CD4-positive, CD25-positive, alpha-beta regulatory T cell (primary cell): Measurements from ENCODE around the gene RNF20. TPM values are rescaled to one million over a fixed set of nuclear protein-coding genes. Genes with fewer than 3 reads are reported as not detected.
"Not testable (repeated sequence)": the region's sequence is repeated elsewhere in the genome, so short reads cannot be mapped to it uniquely, and the experiment has no call there.

Experiments
- ATAC-seq, 2 donors: fragments of 150-1000 bp; cut with Tn5 transposase; one replicate each; pipeline ENCODE4 v1.10.0; 2021; ENCODE audit warnings: low read depth in 2 of 2, moderate number of reproducible peaks in 2 of 2, moderate library complexity in 1 of 2
- DNase-seq, 3 donors: peaks; one replicate each; pipeline versions ENCODE4 v3.0.0 to v3.0.0-alpha.2; 2012 to 2022; ENCODE audit warnings: mixed read lengths in 1 of 3
- H3K27ac ChIP-seq: one replicate; pipeline ENCODE4 v1.7.0; 2013; ENCODE audit warnings: mild to moderate bottlenecking, low read length; ENCODE audit not compliant: insufficient read depth, poor library complexity, severe bottlenecking
- H3K27me3 ChIP-seq: one replicate; pipeline ENCODE4 v1.7.0; 2013; ENCODE audit warnings: low read length; ENCODE audit not compliant: control insufficient read depth, insufficient read depth
- H3K36me3 ChIP-seq: one replicate; pipeline ENCODE4 v1.7.0; 2013; ENCODE audit warnings: mild to moderate bottlenecking, low read length, moderate library complexity; ENCODE audit not compliant: control insufficient read depth, insufficient read depth
- H3K4me1 ChIP-seq: 2 replicates; pipeline ENCODE4 v1.7.0; 2013; ENCODE audit warnings: mild to moderate bottlenecking, low read length; ENCODE audit not compliant: insufficient read depth, control insufficient read depth, poor library complexity, severe bottlenecking
- H3K4me3 ChIP-seq: one replicate; pipeline ENCODE4 v1.7.0; 2013; ENCODE audit warnings: low read depth, mild to moderate bottlenecking, low read length, moderate library complexity
- H3K9me3 ChIP-seq, 2 experiments: 1 replicate in 1 of 2; 2 replicates in 1 of 2; pipeline ENCODE4 v1.7.0; 2013; ENCODE audit warnings: low read length in 2 of 2, mild to moderate bottlenecking in 1 of 2, moderate library complexity in 1 of 2; ENCODE audit not compliant: control insufficient read depth in 2 of 2
- H3K27ac Mint-ChIP-seq, 3 donors: one replicate each; pipeline ENCODE4 v1.8.0; 2020 to 2022; ENCODE audit warnings: mild to moderate bottlenecking in 3 of 3, mixed read lengths in 3 of 3, moderate library complexity in 2 of 3
- H3K27me3 Mint-ChIP-seq: one replicate; pipeline ENCODE4 v1.8.0; 2022; ENCODE audit warnings: mild to moderate bottlenecking, mixed read lengths
- H3K36me3 Mint-ChIP-seq: one replicate; pipeline ENCODE4 v1.8.0; 2020; ENCODE audit warnings: mixed read lengths
- H3K4me1 Mint-ChIP-seq, 4 donors: one replicate each; pipeline ENCODE4 v1.8.0; 2020 to 2022; ENCODE audit warnings: mixed read lengths in 4 of 4, mild to moderate bottlenecking in 1 of 4
- H3K4me3 Mint-ChIP-seq, 4 donors: one replicate each; pipeline ENCODE4 v1.8.0; 2020 to 2022; ENCODE audit warnings: mild to moderate bottlenecking in 4 of 4, mixed read lengths in 4 of 4, moderate library complexity in 3 of 4
- H3K9me3 Mint-ChIP-seq, 7 donors: one replicate each; pipeline ENCODE4 v1.8.0; 2020 to 2022; ENCODE audit warnings: mixed read lengths in 7 of 7, mild to moderate bottlenecking in 3 of 7, moderate library complexity in 2 of 7
- polyA plus RNA-seq, 4 donors: library from polyadenylated mRNA; unstranded; fragments of 300-500 nt; fragmentation: Illumina TruSeq; gene quantifications; one replicate each; pipeline ENCODE4 v1.2.3, GENCODE V29; 2021
- total RNA-seq: library from RNA; stranded (reverse); gene quantifications from one replicate; pipeline ENCODE4 v1.2.3, GENCODE V29; 2022

RNF20 gene
- total and polyA plus RNA-seq, 5 donors from 2014 or later = 31.3 to 50.0 (median 42.2) TPM

DNA sequence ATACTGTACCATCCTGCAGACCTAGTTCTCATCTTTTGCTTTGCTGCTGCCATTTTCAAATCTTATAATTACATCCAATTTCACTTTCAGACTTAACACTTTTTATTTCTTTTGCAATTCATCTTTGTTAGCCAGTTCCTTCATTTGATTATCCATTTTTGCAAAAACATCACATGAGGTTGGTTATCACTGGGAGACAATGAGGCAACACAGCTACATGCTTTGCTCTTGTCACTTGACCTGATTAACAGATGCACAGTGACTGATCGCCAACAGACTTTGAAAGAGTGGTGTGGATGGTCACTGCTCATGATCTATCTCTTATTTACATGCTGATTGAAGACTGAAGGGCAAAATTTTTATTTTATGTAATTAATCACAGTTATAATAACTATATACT lies 17.0 kb upstream of the RNF20 start:
- H3K27ac ChIP-seq = no peak overlapping the region
- H3K27ac Mint-ChIP-seq = no peak overlapping the region
- DNase-seq (no peak), ATAC-seq (no peak)
- H3K36me3 Mint-ChIP-seq = no peaks in the 10 kb centered on the region
- no peaks in the 10 kb centered on the region for H3K36me3 ChIP-seq
- no peaks in the 10 kb centered on the region for H3K4me1 Mint-ChIP-seq
- H3K9me3 ChIP-seq = no peaks in the 10 kb centered on the region
- no peak overlapping the region for H3K4me3 ChIP-seq
- peaks cover 0 to 5% (median 2%) of the 10 kb centered on the region in 7 donors for H3K9me3 Mint-ChIP-seq
- H3K4me3 Mint-ChIP-seq = no peak overlapping the region
- H3K27me3 ChIP-seq = peaks cover 4% of the 10 kb centered on the region
- no peaks in the 10 kb centered on the region for H3K4me1 ChIP-seq
- H3K27me3 Mint-ChIP-seq = peaks cover 33% of the 10 kb centered on the region

GRCh38 chr9:101518489-101518888 lies 15.2 kb upstream of the RNF20 start:
- not testable (repeated sequence) for H3K27me3 ChIP-seq, H3K9me3 Mint-ChIP-seq, ATAC-seq, H3K4me3 ChIP-seq, H3K36me3 Mint-ChIP-seq, H3K4me1 ChIP-seq, DNase-seq, H3K27ac ChIP-seq, H3K4me3 Mint-ChIP-seq, H3K36me3 ChIP-seq, H3K9me3 ChIP-seq, H3K4me1 Mint-ChIP-seq
- Mint-ChIP-seq H3K27me3 (peaks cover 43% of the 10 kb centered on the region), H3K27ac (peak overlapping the region in 1 of 3 donors; percentile 49)

DNA sequence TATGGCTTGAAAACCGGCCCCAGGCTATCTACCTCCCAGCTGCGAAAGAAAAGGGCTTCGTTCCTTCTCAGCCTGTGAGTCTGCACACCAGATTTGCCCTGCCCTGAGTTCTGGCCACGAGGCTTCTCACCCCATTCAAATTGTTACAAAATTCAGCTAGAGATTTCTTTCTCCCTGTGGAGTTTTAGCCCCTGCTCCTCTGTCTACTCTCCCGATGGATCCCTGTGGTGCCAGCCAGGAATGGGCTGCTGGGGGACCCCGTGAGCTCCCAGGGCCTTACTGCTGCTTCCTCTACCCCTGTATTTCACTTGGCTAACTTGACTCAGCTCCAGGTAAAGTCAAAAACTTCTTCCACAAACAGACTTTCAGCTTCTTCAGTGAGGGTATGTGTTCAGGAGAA lies 9.3 kb upstream of the RNF20 start:
- H3K36me3 Mint-ChIP-seq = no peaks in the 10 kb centered on the region
- H3K9me3 ChIP-seq = no peaks in the 10 kb centered on the region
- no peak overlapping the region for H3K27ac Mint-ChIP-seq
- peaks cover 48% of the 10 kb centered on the region for H3K27me3 Mint-ChIP-seq
- H3K4me1 Mint-ChIP-seq = no peaks in the 10 kb centered on the region
- no peak for DNase-seq
- no peak overlapping the region for H3K4me3 Mint-ChIP-seq
- H3K27ac ChIP-seq = no peak overlapping the region
- H3K4me1 ChIP-seq = no peaks in the 10 kb centered on the region
- no peak for ATAC-seq
- peaks cover 0 to 4% (median 0%) of the 10 kb centered on the region in 7 donors for H3K9me3 Mint-ChIP-seq
- H3K27me3 ChIP-seq = peaks cover 2% of the 10 kb centered on the region
- no peak overlapping the region for H3K4me3 ChIP-seq
- no peaks in the 10 kb centered on the region for H3K36me3 ChIP-seq

DNA sequence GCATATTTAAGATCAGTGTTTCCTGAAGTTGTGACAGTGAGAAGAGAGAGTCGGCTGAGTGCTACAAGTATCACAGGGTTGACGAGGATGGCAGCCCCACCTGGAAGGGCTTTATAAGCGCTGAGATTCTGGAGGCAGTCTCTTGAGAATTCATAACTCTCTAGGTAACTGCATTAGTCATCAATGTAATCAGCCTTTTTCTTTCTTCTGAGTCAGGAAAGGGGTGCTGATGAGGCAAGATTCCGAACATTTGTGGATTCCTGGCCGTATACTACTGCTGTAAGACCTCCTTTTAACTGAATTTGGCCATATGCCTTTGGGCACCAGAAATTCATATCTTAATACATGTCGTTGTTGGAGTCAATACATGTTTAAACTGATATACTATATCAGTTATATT lies 6.6 kb upstream of the RNF20 start:
- Histone ChIP-seq H3K4me3 (no peak overlapping the region), H3K27me3 (peaks cover 2% of the 10 kb centered on the region), H3K27ac (no peak overlapping the region), H3K9me3 (no peaks in the 10 kb centered on the region), H3K36me3 (no peaks in the 10 kb centered on the region), H3K4me1 (no peaks in the 10 kb centered on the region)
- Mint-ChIP-seq H3K27me3 (peaks cover 38% of the 10 kb centered on the region), H3K4me3 (no peak overlapping the region), H3K4me1 (peaks cover 0 to 5% (median 0%) of the 10 kb centered on the region in 4 donors), H3K27ac (no peak overlapping the region), H3K9me3 (peaks cover 0 to 3% (median 0%) of the 10 kb centered on the region in 7 donors), H3K36me3 (no peaks in the 10 kb centered on the region)
- ATAC-seq (no peak), DNase-seq (no peak)

GRCh38 chr9:101528015-101528414 lies 5.6 kb upstream of the RNF20 start:
- no peak for ATAC-seq
- peaks cover 0 to 3% (median 0%) of the 10 kb centered on the region in 7 donors for H3K9me3 Mint-ChIP-seq
- Histone ChIP-seq H3K9me3 (no peaks in the 10 kb centered on the region), H3K27me3 (peaks cover 1% of the 10 kb centered on the region), H3K27ac (no peak overlapping the region), H3K4me3 (no peak overlapping the region), H3K36me3 (no peaks in the 10 kb centered on the region), H3K4me1 (peaks cover 3% of the 10 kb centered on the region)
- H3K4me3 Mint-ChIP-seq = peak overlapping the region in 1 of 4 donors; percentile 1
- H3K4me1 Mint-ChIP-seq = peaks cover under 1 to 5% (median 2%) of the 10 kb centered on the region in 4 donors
- DNase-seq = no peak
- H3K27me3 Mint-ChIP-seq = peaks cover 32% of the 10 kb centered on the region
- H3K27ac Mint-ChIP-seq = no peak overlapping the region
- H3K36me3 Mint-ChIP-seq = no peaks in the 10 kb centered on the region

GRCh38 chr9:101530076-101530711 lies 3.5 kb upstream of the RNF20 start:
- H3K27ac ChIP-seq = no peak overlapping the region
- peaks cover 16% of the 10 kb centered on the region for H3K4me1 ChIP-seq
- no peaks in the 10 kb centered on the region for H3K27me3 ChIP-seq
- Mint-ChIP-seq H3K27ac (no peak overlapping the region), H3K9me3 (no peaks in the 10 kb centered on the region), H3K4me1 (peaks cover 5 to 18% (median 10%) of the 10 kb centered on the region in 4 donors), H3K27me3 (peaks cover 21% of the 10 kb centered on the region), H3K4me3 (peak overlapping the region in 2 of 4 donors; percentile 60 to 65), H3K36me3 (no peaks in the 10 kb centered on the region)
- ATAC-seq (peak; percentile 45 to 49), DNase-seq (peak; percentile 53 to 86 (median 73))
- H3K4me3 ChIP-seq = no peak overlapping the region
- no peaks in the 10 kb centered on the region for H3K9me3 ChIP-seq
- H3K36me3 ChIP-seq = no peaks in the 10 kb centered on the region

GRCh38 chr9:101536351-101536750 lies 2.7 kb downstream of the RNF20 start:
- no peak for ATAC-seq
- Mint-ChIP-seq H3K36me3 (peaks cover 6% of the 10 kb centered on the region), H3K27ac (peak overlapping the region in 1 of 3 donors; percentile 85), H3K9me3 (no peaks in the 10 kb centered on the region), H3K27me3 (no peaks in the 10 kb centered on the region), H3K4me3 (peak overlapping the region in 3 of 4 donors; percentile 7 to 92 (median 56)), H3K4me1 (peaks cover 10 to 20% (median 16%) of the 10 kb centered on the region in 4 donors)
- no peak for DNase-seq
- H3K9me3 ChIP-seq = no peaks in the 10 kb centered on the region
- H3K4me1 ChIP-seq = peaks cover 28% of the 10 kb centered on the region
- no peak overlapping the region for H3K27ac ChIP-seq
- H3K27me3 ChIP-seq = no peaks in the 10 kb centered on the region
- H3K36me3 ChIP-seq = peaks cover 51% of the 10 kb centered on the region
- no peak overlapping the region for H3K4me3 ChIP-seq

GRCh38 chr9:101536938-101537337 lies 3.3 kb downstream of the RNF20 start:
- H3K4me3 ChIP-seq = no peak overlapping the region
- H3K9me3 ChIP-seq = no peaks in the 10 kb centered on the region
- no peaks in the 10 kb centered on the region for H3K27me3 ChIP-seq
- Mint-ChIP-seq H3K27me3 (no peaks in the 10 kb centered on the region), H3K36me3 (peaks cover 6% of the 10 kb centered on the region), H3K27ac (no peak overlapping the region), H3K4me1 (peaks cover 10 to 20% (median 16%) of the 10 kb centered on the region in 4 donors), H3K4me3 (no peak overlapping the region), H3K9me3 (no peaks in the 10 kb centered on the region)
- peak in 1 of 3 donors; percentile 28 for DNase-seq
- ATAC-seq = no peak
- H3K4me1 ChIP-seq = peaks cover 28% of the 10 kb centered on the region
- H3K36me3 ChIP-seq = peaks cover 57% of the 10 kb centered on the region
- no peak overlapping the region for H3K27ac ChIP-seq
